Activated CD4-positive, alpha-beta T cell treated with anti-CD3 and anti-CD28 coated beads, Interleukin-2, amount 50 U/mL, for 24 hours (primary cell): ENCODE measurements around the gene CAPN5.

Experiments used
- DNase-seq, 2 donors: peaks; one replicate each; pipeline ENCODE4 v3.0.0-alpha.2; 2020; ENCODE audit warnings: low read depth in 1 of 2, low spot score in 1 of 2

CAPN5 gene

GRCh38 chr11:77063861-77064260 lies 2.9 kb upstream of the CAPN5 start:
- DNase-seq = no peak

- no peak for DNase-seq
Observed at GRCh38 chr11:77064648-77065217, 2.0 kb upstream of the CAPN5 start.

- DNase-seq = no peak
Observed at GRCh38 chr11:77065878-77066228, 918 bp upstream of the CAPN5 start.

GRCh38 chr11:77067861-77068443 lies 1.2 kb downstream of the CAPN5 start:
- no peak for DNase-seq

- no peak for DNase-seq
Observed at GRCh38 chr11:77068457-77069335, 1.9 kb downstream of the CAPN5 start.

GRCh38 chr11:77069336-77069968 lies 2.7 kb downstream of the CAPN5 start:
- DNase-seq = no peak

- no peak for DNase-seq
Observed at GRCh38 chr11:77069969-77070582, 3.3 kb downstream of the CAPN5 start.

- DNase-seq = no peak
Observed at GRCh38 chr11:77071077-77071476, 4.3 kb downstream of the CAPN5 start.

- DNase-seq = no peak
Observed at GRCh38 chr11:77071671-77072605, 5.2 kb downstream of the CAPN5 start.

- DNase-seq = no peak
Observed at GRCh38 chr11:77072851-77073327, 6.1 kb downstream of the CAPN5 start.

GRCh38 chr11:77073328-77074001 lies 6.7 kb downstream of the CAPN5 start:
- no peak for DNase-seq

- DNase-seq = no peak
Observed at GRCh38 chr11:77074205-77074604, 7.4 kb downstream of the CAPN5 start.

GRCh38 chr11:77074626-77075221 lies 8.0 kb downstream of the CAPN5 start:
- no peak for DNase-seq

- DNase-seq = no peak
Observed at GRCh38 chr11:77075425-77075905, 8.7 kb downstream of the CAPN5 start.

- DNase-seq = no peak
Observed at GRCh38 chr11:77079666-77080065, 12.9 kb downstream of the CAPN5 start.

GRCh38 chr11:77080643-77081210 lies 14.0 kb downstream of the CAPN5 start:
- DNase-seq = no peak

- no peak for DNase-seq
Observed at GRCh38 chr11:77081381-77081851, 14.6 kb downstream of the CAPN5 start.

- DNase-seq = no peak
Observed at GRCh38 chr11:77081976-77082836, 15.4 kb downstream of the CAPN5 start.
